Stimulated activated CD8-positive, alpha-beta memory T cell treated with anti-CD3 and anti-CD28 coated beads, Interleukin-7, amount 100 ng/mL, for 48 hours (primary cell): ENCODE measurements around the gene FASN.

Experiments
- DNase-seq, 2 donors: peaks; one replicate each; pipeline ENCODE4 v3.0.0-alpha.2; 2020; ENCODE audit warnings: low read depth in 1 of 2; ENCODE audit errors: extremely low read depth in 1 of 2

Gene FASN

GRCh38 chr17:82103553-82104451, 5.8 kb upstream of the FASN start:
- no peak for DNase-seq

DNA sequence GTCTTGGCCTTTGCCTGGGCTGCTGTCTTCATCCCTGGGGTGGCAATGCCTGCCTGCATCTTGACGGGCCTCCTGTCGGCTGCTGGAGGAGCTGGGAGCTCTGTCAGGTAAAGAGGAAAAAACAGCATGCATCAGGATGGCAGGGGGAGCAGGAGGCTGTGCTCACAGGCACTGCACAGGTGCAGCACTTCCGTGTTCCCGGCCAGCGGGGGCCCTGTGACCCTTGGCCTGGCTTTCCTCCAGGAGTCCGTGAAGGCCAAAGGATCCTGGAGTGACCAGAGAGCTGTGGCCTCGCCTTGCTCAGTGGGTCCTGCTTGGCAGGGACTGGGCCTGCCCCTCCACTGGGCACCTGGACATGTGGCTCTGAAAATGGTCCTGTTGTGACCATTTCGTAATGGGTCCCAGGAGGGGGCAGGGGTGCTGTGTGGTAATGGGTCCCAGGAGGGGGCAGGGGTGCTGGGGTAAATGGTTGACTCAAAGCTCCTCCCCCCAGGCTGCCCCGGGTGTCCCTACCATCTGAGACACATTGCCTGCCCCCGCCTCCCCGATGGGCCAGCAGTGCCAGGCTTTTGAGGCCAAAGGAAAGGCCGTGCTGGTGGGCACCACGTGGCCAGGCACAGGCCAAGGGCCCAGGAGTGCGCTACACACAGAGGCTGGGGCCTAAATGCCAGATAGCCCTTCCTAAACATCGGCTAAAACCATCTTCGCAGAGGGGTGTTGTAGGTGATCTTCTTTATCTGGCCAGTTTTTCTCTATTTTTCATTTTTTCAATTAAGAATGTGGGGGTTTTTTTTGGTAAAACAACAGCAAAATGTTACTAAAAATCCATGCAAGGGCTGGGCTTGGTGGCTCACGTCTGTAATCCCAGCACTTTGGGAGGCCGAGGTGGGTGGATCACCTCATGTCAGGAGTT, 4.0 kb upstream of the FASN start:
- no peak for DNase-seq

DNA sequence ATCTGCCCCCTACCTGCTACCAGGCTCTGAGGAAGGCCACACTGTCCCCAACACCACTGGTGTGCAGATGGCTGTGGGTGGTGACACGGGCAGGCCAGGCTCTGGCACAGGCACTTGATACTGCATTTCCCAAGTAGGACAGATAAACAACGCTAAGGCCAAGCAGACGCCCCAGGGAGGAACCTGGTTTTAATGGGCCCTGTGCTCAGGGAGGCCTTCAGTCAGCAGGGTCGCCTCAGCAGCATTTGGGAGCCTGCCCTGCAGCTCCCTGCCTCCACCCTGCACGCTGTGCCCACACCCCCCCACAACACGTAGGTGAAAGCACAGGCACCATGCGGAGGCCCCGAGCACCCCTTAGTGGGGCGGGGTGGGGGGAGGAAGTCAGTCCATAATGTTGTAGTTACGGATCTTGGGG, 3.3 kb upstream of the FASN start:
- no peak for DNase-seq

DNA sequence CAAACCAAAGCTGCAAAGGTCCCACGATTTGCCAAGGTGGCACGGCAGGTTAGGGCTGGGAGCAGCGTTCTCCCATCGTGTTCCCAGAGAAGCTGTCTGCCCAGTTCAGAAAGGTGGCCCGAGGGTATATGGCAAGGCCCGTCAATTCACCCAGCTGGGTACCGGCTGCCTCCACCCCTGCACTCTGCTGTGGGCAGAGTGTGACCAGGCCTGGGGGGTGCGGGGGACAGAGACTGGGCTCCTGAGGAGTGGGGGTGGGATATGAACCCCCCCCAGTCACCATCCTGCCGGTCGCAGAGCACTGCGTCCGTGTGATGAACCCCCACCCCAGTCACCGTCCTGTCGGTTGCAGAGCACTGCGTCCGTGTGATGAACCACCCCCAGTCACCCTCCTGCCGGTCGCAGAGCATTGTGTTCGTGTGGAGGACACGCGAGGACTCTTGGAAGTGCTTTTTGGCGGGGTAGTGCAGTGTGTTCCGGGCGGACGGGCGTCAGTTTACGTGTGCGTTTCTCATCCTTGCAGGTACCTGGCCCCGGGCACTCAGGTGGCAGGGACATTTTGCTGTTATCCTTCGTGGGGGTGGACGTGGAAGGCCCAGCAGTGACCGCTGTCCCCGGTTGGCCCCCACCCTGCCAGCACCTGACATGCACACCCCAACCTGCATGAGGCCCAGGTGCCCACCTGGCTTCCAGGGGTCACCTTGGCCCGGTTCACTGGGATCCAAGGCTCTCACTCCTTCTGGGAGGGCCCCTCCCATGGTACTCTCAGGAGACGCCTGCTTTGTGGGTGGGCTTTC, 2.7 kb upstream of the FASN start:
- no peak for DNase-seq

DNA sequence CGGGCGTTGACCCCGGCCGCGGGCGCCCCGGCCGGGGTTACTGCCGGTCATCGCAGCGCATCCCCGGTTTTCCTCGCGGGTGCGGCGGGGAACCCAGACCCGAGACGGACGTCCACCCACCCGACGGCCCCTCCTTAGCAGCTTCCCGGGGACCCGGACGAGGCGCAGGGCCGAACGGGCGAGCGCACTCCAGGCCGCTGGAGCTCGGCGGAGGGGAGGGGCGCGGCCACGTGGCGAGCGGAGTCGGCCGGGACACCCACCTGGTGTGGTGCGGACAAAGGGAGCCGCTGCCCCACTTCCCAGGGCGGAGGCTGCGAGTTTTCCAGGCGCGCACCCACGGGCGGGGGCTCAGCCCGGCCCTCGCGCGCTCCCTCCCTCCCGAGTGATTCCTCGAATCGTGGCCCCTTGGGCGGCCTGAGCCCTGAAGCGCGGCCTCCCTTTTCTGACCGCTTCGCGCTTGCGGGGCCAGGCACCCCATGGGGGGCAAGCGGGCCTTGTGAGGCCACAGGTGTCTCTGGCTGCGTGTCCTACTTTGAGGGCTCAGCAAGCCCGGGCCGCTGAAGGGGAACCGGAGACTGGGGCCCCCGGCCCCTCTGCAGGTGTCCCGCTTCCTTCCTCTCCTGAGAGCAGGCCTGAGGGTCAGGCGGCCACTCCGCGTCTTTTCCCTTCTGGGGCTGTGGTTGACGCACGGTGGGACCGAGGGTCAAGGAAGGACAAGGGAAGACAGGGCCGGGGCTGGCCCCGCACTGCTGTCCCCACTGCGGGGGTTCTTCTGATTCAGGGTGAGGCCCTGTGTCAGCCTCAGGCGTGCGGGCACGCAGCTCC, 1.1 kb upstream of the FASN start:
- DNase-seq = no peak

- no peak for DNase-seq
Observed at GRCh38 chr17:82097919-82098168, 192 bp downstream of the FASN start.

GRCh38 chr17:82097184-82097918, 685 bp downstream of the FASN start:
- peak in 1 of 2 donors; percentile 25 for DNase-seq

DNA sequence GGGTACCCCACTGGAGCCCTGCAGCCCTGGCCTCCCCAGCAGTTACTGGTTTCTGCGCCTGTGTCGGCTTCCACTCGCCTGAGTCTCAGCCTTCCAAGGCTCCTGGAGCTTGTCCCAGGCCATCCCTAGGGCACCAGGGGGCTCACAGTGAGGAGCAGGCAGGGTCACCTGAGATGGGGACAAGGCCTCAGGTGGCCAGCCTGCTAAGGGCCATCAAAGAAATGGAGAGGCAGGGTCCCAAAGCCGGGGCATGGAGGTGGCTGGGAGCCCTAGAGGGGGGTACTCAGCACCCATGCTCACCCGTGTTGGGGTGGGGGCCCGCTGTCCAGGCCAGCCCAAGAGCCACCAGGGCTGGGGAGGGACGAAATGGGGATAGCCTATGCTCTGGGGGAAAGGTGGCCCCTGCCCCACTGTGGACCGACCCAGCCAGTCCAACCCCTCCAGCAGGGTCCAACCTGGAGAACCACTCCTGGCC, 1.3 kb downstream of the FASN start:
- DNase-seq = no peak

- DNase-seq = no peak
Observed at GRCh38 chr17:82095777-82096708, 2.0 kb downstream of the FASN start.

GRCh38 chr17:82094931-82095776, 2.9 kb downstream of the FASN start:
- no peak for DNase-seq

GRCh38 chr17:82092995-82093751, 4.9 kb downstream of the FASN start:
- no peak for DNase-seq

DNA sequence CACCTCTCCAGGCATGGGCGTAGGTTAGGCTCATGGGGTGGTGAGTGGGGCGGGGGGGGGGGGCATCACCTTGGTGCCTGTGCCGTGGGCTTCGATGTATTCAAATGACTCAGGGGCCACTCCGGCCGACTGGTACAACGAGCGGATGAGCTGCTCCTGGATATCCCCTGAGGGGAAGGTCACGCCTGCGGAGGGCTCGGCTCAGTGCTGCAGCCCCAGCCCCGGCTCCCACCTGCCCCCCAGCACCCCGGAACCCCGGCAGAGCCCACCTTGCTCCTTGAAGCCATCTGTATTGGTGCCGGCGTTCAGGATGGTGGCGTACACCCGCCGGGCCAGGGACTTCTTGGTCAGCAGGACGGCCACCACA, 5.4 kb downstream of the FASN start:
- no peak for DNase-seq

DNA sequence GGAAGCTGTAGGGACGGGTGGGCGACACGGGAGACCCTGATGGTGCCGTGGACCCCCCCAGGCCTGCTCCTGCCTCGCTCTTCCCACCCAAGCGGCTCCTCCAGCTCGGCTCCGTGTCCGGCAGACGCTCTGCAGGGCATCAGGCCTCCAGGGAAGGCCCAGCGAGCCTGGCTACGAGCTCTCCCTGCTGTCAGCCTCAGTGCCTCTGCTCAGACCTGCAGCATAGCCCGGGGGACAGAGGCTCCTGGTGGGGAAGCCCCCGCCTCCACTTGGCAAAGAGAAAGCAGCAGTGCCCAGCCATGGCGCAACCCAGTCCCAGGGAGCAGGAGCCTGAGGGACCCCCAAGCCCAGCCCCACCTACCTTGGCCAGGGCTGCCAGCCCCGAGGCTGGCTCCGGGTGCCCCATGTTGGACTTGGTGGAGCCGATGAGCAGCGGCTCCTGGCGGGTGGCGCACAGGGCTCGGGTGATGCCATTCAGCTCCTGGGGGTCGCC, 5.9 kb downstream of the FASN start:
- no peak for DNase-seq

- DNase-seq = no peak
Observed at GRCh38 chr17:82091264-82092066, 6.6 kb downstream of the FASN start.

DNA sequence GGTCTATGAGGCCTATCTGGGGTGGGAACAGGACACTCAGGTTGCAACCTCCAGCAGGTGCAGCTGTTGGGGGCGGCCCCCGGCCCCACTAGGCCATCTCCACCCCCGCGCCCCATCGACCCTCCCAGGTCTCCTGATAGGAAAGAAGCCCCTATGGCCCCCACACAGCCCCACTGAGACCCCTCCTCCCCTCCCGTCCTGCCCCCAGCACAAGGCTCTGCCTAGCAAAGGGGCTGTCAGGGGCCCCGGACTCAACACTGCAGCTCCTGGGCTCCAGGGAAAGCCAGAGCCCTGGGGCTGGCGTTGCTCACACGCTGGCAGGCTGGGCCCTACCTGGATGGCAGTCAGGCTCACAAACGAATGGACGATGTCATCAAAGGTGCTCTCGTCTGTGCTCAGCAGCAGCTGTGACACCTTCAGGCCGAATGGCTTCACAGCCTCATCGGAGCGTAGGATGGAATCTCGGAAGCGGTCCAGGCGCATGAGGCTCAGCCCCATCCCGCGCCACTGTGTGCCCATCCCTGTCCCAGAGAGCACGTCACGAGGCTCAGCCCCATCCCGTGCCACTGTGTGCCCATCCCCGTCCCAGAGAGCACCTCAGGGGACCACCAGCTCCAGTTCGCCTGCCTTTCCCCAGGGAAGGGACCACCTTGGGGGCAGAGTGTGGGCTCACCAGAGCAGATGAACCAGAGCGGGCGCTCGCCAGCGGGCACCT, 7.3 kb downstream of the FASN start:
- no peak for DNase-seq
